Measurements from ENCODE around the gene C1QTNF6. TPM values are rescaled to one million over a fixed set of nuclear protein-coding genes. Genes with fewer than 3 reads are reported as not detected.

C1QTNF6 gene
- total and polyA plus RNA-seq, 2 donors (not counting 3 experiments of a cell fraction or from before 2014, with no cell fraction given), result 20.2 to 27.6 TPM

GRCh38 chr22:37175414-37176281 is 12.4 kb downstream of the C1QTNF6 start:
- Histone ChIP-seq H3K27me3 (ENCODE audit: control insufficient read depth in 2 of 2, insufficient read depth in 2 of 2, low read length in 2 of 2) (no peaks in the 10 kb centered on the region), H3K9ac (replicated peaks; ENCODE audit: extremely low read depth, insufficient read depth, low read length) (no peak overlapping the region), H3K4me3 (replicated peaks in 1 of 3; ENCODE audit: insufficient read depth in 1 of 3, low read depth in 1 of 3, low read length in 3 of 3) (no peak overlapping the region), H3K27ac (ENCODE audit: insufficient read depth, low read depth, low read length) (peak overlapping the region; percentile 82), H3K4me2 (ENCODE audit: insufficient read depth, low read length) (no peak overlapping the region), H3K4me1 (ENCODE audit: control insufficient read depth, extremely low read depth, insufficient read depth, low read length) (peaks cover 30% of the 10 kb centered on the region), H3K36me3 (ENCODE audit: control insufficient read depth in 2 of 2, extremely low read depth in 1 of 2, insufficient read depth in 2 of 2, low read length in 2 of 2) (no peaks in the 10 kb centered on the region), H3K79me2 (ENCODE audit: control insufficient read depth, insufficient read depth, low read length) (no peaks in the 10 kb centered on the region), H2AFZ (ENCODE audit: low read depth, low read length) (no peak overlapping the region), H4K20me1 (replicated peaks; ENCODE audit: control insufficient read depth, extremely low read depth, insufficient read depth, low read length) (no peaks in the 10 kb centered on the region), H3K9me3 (replicated peaks; ENCODE audit: control insufficient read depth, insufficient read depth, low read length) (no peaks in the 10 kb centered on the region), H3K9me1 (replicated peaks; ENCODE audit: control insufficient read depth, extremely low read depth, insufficient read depth, low read length) (no peaks in the 10 kb centered on the region)
- dilution Hi-C loops (cut with MboI; ENCODE audit: extremely low pct_ligation_motif_present, low sequenced_read_pairs) (no loop called here), intact Hi-C loops (cut with micrococcal nuclease) (loop anchor here (1.0 kb wide), 2 partner anchors 9 to 14 kb away; no protein-coding TSS in a partner anchor)
- CTCF ChIA-PET, result interaction anchor here (0.6 to 5.5 kb wide), 3 partner anchors 9 to 23 kb away, joined by 3 to 54 read pairs (median 9); partner anchors contain the start of gene C1QTNF6
- DNase-seq (ENCODE audit: low read depth, low spot score), result no peak
- no peak for TF ChIP-seq MAX (IDR thresholded peaks at IDR 0.05; ENCODE audit: insufficient read depth, insufficient read length)
- TF ChIP-seq POLR2A (IDR thresholded peaks at IDR 0.05; ENCODE audit: low read depth, low read length), result no peak
- no peak for TF ChIP-seq JUN (IDR thresholded peaks at IDR 0.05; ENCODE audit: borderline replicate concordance, insufficient read depth, insufficient read length, low read depth)
- no peak for TF ChIP-seq GATA2 (IDR thresholded peaks at IDR 0.05; ENCODE audit: insufficient read depth, insufficient read length, low read depth, low read length)
- no peak for TF ChIP-seq POLR2AphosphoS5 (IDR thresholded peaks at IDR 0.05; ENCODE audit: insufficient read depth, low read depth, low read length)
- TF ChIP-seq FOS (IDR thresholded peaks at IDR 0.05; ENCODE audit: borderline replicate concordance, insufficient read depth, low read length), result no peak
- TF ChIP-seq CTCF (IDR thresholded peaks at IDR 0.05; ENCODE audit: extremely low read depth in 1 of 2, insufficient read depth in 1 of 2, low read depth in 1 of 2, low read length in 2 of 2), result no peak
- no peak for TF ChIP-seq EZH2 (IDR thresholded peaks at IDR 0.05; ENCODE audit: borderline replicate concordance, low read depth, low read length, severe bottlenecking)
- TF ChIP-seq MYC (IDR thresholded peaks at IDR 0.05; ENCODE audit: low read depth, low read length), result no peak
- BruUV-seq (replicated peaks), result no TSS peak
- no peak for FAIRE-seq
- POLR2A ChIA-PET, result no interaction called here

Measured in endothelial cell of umbilical vein (primary cell).